ENCODE results near the gene LDLR.
"Not testable (repeated sequence)": the region's sequence is repeated elsewhere in the genome, so short reads cannot be mapped to it uniquely, and the experiment has no call there.

LDLR gene

DNA sequence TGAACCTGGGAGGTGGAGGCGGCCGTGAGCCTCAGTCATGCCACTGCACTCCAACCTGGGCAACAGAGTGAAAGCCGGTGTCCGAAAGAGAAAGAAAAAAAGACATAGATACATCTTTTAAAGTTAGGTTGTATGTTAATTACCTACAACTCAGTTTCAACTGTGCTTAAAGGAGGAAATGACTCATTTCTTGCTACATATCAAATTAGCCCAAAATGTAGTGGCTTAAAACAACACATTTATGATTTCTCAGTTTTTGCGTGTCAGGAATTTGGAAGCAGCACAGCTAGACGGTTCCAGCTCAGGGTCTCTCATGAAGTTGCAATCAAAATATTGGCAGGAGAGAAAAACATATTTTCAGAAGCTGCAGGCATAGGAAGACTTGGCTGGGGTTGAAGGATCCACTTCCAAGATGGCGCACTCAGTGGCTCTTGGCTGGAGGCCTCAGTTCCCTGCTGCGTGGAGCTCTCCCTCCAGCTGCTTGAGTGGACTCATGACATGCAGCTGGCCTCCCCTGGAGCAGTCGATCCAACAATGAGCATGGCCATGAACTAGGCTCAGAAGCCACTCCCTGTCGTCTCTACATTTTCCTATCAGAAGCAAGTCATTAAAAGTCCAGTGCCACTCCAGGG, 7.1 kb downstream of the LDLR start:
- H3K9me3 ChIP-seq (ENCODE audit: insufficient read depth, low read depth, low read length), result no peaks in the 10 kb centered on the region
- H3K27ac ChIP-seq (ENCODE audit: low read length), result no peak overlapping the region
- no peak overlapping the region for H3K4me3 ChIP-seq (ENCODE audit: low read length)
- H3K36me3 ChIP-seq (ENCODE audit: insufficient read depth, low read depth, low read length), result peaks cover 94% of the 10 kb centered on the region
- H3K4me1 ChIP-seq (ENCODE audit: insufficient read depth, low read length), result peaks cover 8% of the 10 kb centered on the region
- no peak overlapping the region for H3K9ac ChIP-seq (ENCODE audit: low read depth, low read length)
- no peaks in the 10 kb centered on the region for H3K27me3 ChIP-seq (ENCODE audit: insufficient read depth, low read length)

- not testable (repeated sequence) for H3K4me3 ChIP-seq (ENCODE audit: low read length); H3K27me3 ChIP-seq (ENCODE audit: insufficient read depth, low read length); H3K9me3 ChIP-seq (ENCODE audit: insufficient read depth, low read depth, low read length); H3K4me1 ChIP-seq (ENCODE audit: insufficient read depth, low read length); H3K27ac ChIP-seq (ENCODE audit: low read length); H3K9ac ChIP-seq (ENCODE audit: low read depth, low read length)
- peaks cover 94% of the 10 kb centered on the region for H3K36me3 ChIP-seq (ENCODE audit: insufficient read depth, low read depth, low read length)
These were observed 8.1 kb downstream of the LDLR start for GRCh38 chr19:11097367-11097766.

GRCh38 chr19:11098327-11098726, 9.1 kb downstream of the LDLR start:
- Histone ChIP-seq H3K4me1 (ENCODE audit: insufficient read depth, low read length) (no peaks in the 10 kb centered on the region), H3K9ac (ENCODE audit: low read depth, low read length) (no peak overlapping the region), H3K9me3 (ENCODE audit: insufficient read depth, low read depth, low read length) (no peaks in the 10 kb centered on the region), H3K36me3 (ENCODE audit: insufficient read depth, low read depth, low read length) (peaks cover 94% of the 10 kb centered on the region), H3K27ac (ENCODE audit: low read length) (no peak overlapping the region), H3K4me3 (ENCODE audit: low read length) (no peak overlapping the region), H3K27me3 (ENCODE audit: insufficient read depth, low read length) (no peaks in the 10 kb centered on the region)

DNA sequence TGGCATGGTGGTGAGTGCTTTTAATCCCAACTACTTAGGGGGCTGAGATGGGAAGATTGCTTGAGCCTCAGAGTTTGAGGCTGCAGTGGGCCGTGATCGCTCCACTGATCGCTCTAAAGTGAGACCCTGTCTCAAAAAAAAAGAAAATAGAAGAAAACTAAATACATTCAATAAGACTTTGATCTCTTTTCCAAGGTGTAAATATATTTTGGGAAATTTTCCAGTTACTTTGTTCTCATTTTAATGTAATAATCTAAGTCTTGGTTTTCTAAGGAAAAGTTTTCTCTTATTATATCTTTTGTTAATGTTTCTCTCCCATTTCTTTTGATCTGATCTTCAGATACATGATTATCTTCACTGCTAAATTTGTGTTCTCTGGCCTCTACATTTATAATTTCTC, 9.6 kb downstream of the LDLR start:
- peaks cover 94% of the 10 kb centered on the region for H3K36me3 ChIP-seq (ENCODE audit: insufficient read depth, low read depth, low read length)
- no peaks in the 10 kb centered on the region for H3K9me3 ChIP-seq (ENCODE audit: insufficient read depth, low read depth, low read length)
- no peak overlapping the region for H3K4me3 ChIP-seq (ENCODE audit: low read length)
- H3K27ac ChIP-seq (ENCODE audit: low read length), result no peak overlapping the region
- no peaks in the 10 kb centered on the region for H3K27me3 ChIP-seq (ENCODE audit: insufficient read depth, low read length)
- H3K9ac ChIP-seq (ENCODE audit: low read depth, low read length), result no peak overlapping the region
- no peaks in the 10 kb centered on the region for H3K4me1 ChIP-seq (ENCODE audit: insufficient read depth, low read length)

- no peaks in the 10 kb centered on the region for H3K9me3 ChIP-seq (ENCODE audit: insufficient read depth, low read depth, low read length)
- H3K27me3 ChIP-seq (ENCODE audit: insufficient read depth, low read length), result no peaks in the 10 kb centered on the region
- peaks cover 95% of the 10 kb centered on the region for H3K36me3 ChIP-seq (ENCODE audit: insufficient read depth, low read depth, low read length)
- no peak overlapping the region for H3K9ac ChIP-seq (ENCODE audit: low read depth, low read length)
- H3K4me1 ChIP-seq (ENCODE audit: insufficient read depth, low read length), result no peaks in the 10 kb centered on the region
- no peak overlapping the region for H3K4me3 ChIP-seq (ENCODE audit: low read length)
- H3K27ac ChIP-seq (ENCODE audit: low read length), result no peak overlapping the region
These were observed 10.8 kb downstream of the LDLR start for GRCh38 chr19:11100049-11100448.

- H3K27me3 ChIP-seq (ENCODE audit: insufficient read depth, low read length), result no peaks in the 10 kb centered on the region
These were observed 11.8 kb downstream of the LDLR start for GRCh38 chr19:11101057-11101456.

DNA sequence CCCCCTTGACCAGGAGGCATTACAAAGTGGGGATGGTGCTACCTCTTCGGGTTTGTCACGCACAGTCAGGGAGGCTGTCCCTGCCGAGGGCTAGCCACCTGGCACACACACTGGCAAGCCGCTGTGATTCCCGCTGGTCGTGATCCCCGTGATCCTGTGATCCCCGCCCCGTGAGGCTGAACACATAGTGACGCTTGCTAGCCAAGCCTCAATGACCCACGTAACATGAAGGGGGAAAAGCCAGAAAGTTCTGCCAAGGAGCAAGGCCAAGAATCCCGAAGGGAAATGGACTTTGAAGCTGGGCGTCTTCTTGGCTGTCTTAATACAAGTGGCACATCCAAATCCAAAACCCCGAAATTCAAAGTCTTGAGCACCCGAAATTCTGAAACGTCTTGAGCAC, 13.7 kb downstream of the LDLR start:
- Histone ChIP-seq H3K4me3 (ENCODE audit: low read length) (no peak overlapping the region), H3K36me3 (ENCODE audit: insufficient read depth, low read depth, low read length) (peaks cover 97% of the 10 kb centered on the region), H3K4me1 (ENCODE audit: insufficient read depth, low read length) (no peaks in the 10 kb centered on the region), H3K27ac (ENCODE audit: low read length) (no peak overlapping the region), H3K27me3 (ENCODE audit: insufficient read depth, low read length) (no peaks in the 10 kb centered on the region), H3K9ac (ENCODE audit: low read depth, low read length) (no peak overlapping the region), H3K9me3 (ENCODE audit: insufficient read depth, low read depth, low read length) (no peaks in the 10 kb centered on the region)

More at GRCh38 chr19:11101057-11101456, 11.8 kb downstream of the LDLR start:
- Histone ChIP-seq H3K4me1 (ENCODE audit: insufficient read depth, low read length) (no peaks in the 10 kb centered on the region), H3K4me3 (ENCODE audit: low read length) (no peak overlapping the region), H3K9me3 (ENCODE audit: insufficient read depth, low read depth, low read length) (no peaks in the 10 kb centered on the region), H3K36me3 (ENCODE audit: insufficient read depth, low read depth, low read length) (peaks cover 95% of the 10 kb centered on the region), H3K9ac (ENCODE audit: low read depth, low read length) (no peak overlapping the region), H3K27ac (ENCODE audit: low read length) (no peak overlapping the region)

DNA sequence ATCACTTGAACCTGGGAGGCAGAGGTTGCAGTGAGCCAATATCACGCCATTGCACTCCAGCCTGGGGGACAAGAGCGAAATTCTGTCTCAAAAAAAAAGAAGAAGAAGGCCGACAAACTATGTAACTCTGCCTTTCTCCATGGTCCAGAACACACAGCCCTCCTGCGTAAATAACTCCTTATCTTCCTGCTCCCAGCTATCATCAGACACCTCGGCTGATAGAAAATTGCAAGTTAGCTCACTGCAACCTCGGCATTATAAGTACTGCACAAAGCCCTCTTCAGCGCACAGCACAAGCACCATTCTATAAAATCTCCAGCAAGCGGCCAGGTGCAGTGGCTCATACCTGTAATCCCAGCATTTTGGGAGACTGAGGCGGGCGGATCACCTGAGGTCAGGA, 14.4 kb downstream of the LDLR start:
- not testable (repeated sequence) for H3K27me3 ChIP-seq (ENCODE audit: insufficient read depth, low read length); H3K9me3 ChIP-seq (ENCODE audit: insufficient read depth, low read depth, low read length); H3K9ac ChIP-seq (ENCODE audit: low read depth, low read length); H3K4me3 ChIP-seq (ENCODE audit: low read length); H3K27ac ChIP-seq (ENCODE audit: low read length); H3K4me1 ChIP-seq (ENCODE audit: insufficient read depth, low read length)
- H3K36me3 ChIP-seq (ENCODE audit: insufficient read depth, low read depth, low read length), result peaks cover 98% of the 10 kb centered on the region

DNA sequence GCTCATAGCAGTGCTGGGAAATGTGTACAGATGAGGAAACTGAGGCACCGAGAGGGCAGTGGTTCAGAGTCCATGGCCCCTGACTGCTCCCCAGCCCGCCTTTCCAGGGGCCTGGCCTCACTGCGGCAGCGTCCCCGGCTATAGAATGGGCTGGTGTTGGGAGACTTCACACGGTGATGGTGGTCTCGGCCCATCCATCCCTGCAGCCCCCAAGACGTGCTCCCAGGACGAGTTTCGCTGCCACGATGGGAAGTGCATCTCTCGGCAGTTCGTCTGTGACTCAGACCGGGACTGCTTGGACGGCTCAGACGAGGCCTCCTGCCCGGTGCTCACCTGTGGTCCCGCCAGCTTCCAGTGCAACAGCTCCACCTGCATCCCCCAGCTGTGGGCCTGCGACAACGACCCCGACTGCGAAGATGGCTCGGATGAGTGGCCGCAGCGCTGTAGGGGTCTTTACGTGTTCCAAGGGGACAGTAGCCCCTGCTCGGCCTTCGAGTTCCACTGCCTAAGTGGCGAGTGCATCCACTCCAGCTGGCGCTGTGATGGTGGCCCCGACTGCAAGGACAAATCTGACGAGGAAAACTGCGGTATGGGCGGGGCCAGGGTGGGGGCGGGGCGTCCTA, 15.9 kb downstream of the LDLR start:
- no peak overlapping the region for H3K27ac ChIP-seq (ENCODE audit: low read length)
- H3K9ac ChIP-seq (ENCODE audit: low read depth, low read length), result no peak overlapping the region
- H3K4me1 ChIP-seq (ENCODE audit: insufficient read depth, low read length), result no peaks in the 10 kb centered on the region
- no peak overlapping the region for H3K4me3 ChIP-seq (ENCODE audit: low read length)
- H3K9me3 ChIP-seq (ENCODE audit: insufficient read depth, low read depth, low read length), result no peaks in the 10 kb centered on the region
- peaks cover 98% of the 10 kb centered on the region for H3K36me3 ChIP-seq (ENCODE audit: insufficient read depth, low read depth, low read length)
- no peaks in the 10 kb centered on the region for H3K27me3 ChIP-seq (ENCODE audit: insufficient read depth, low read length)

GRCh38 chr19:11106477-11106876, 17.2 kb downstream of the LDLR start:
- Histone ChIP-seq H3K27me3 (ENCODE audit: insufficient read depth, low read length) (no peaks in the 10 kb centered on the region), H3K4me1 (ENCODE audit: insufficient read depth, low read length) (no peaks in the 10 kb centered on the region), H3K9me3 (ENCODE audit: insufficient read depth, low read depth, low read length) (no peaks in the 10 kb centered on the region), H3K4me3 (ENCODE audit: low read length) (no peak overlapping the region), H3K9ac (ENCODE audit: low read depth, low read length) (no peak overlapping the region), H3K27ac (ENCODE audit: low read length) (no peak overlapping the region), H3K36me3 (ENCODE audit: insufficient read depth, low read depth, low read length) (peaks cover 100% of the 10 kb centered on the region)

DNA sequence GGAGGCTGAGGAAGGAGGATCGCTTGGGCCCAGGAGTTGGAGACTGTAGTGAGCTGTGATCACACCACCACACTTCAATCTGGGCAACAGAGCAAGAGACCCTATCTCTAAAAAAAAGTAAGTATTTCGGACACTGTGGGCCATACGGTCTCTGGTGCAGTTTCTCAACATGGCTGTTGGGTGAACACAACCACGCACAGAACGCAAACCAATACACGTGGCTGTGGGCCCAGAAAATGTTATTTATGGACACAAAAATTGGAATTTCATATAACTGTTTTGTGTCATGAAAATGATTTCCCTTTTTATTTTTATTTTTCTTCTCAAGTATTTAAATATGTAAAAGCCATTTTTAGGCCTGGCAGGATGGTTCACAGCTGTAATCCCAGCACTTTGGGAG, 19.5 kb downstream of the LDLR start:
- H3K4me3 ChIP-seq (ENCODE audit: low read length), result no peak overlapping the region
- H3K36me3 ChIP-seq (ENCODE audit: insufficient read depth, low read depth, low read length), result peaks cover 100% of the 10 kb centered on the region
- H3K9ac ChIP-seq (ENCODE audit: low read depth, low read length), result no peak overlapping the region
- H3K4me1 ChIP-seq (ENCODE audit: insufficient read depth, low read length), result no peaks in the 10 kb centered on the region
- H3K9me3 ChIP-seq (ENCODE audit: insufficient read depth, low read depth, low read length), result no peaks in the 10 kb centered on the region
- no peaks in the 10 kb centered on the region for H3K27me3 ChIP-seq (ENCODE audit: insufficient read depth, low read length)
- H3K27ac ChIP-seq (ENCODE audit: low read length), result no peak overlapping the region

DNA sequence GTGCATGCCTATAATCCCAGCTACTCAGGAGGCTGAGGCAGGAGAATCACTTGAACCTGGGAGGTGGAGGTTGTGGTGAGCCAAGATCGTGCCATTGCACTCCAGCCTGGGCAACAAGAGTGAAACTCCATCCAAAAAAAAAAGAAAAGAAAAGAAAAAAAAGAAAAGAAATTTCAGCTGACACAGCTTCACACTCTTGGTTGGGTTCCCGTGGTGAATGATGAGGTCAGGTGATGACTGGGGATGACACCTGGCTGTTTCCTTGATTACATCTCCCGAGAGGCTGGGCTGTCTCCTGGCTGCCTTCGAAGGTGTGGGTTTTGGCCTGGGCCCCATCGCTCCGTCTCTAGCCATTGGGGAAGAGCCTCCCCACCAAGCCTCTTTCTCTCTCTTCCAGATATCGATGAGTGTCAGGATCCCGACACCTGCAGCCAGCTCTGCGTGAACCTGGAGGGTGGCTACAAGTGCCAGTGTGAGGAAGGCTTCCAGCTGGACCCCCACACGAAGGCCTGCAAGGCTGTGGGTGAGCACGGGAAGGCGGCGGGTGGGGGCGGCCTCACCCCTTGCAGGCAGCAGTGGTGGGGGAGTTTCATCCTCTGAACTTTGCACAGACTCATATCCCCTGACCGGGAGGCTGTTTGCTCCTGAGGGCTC, 22.0 kb downstream of the LDLR start:
- Histone ChIP-seq H3K27me3 (ENCODE audit: insufficient read depth, low read length) (no peaks in the 10 kb centered on the region), H3K4me1 (ENCODE audit: insufficient read depth, low read length) (no peaks in the 10 kb centered on the region), H3K27ac (ENCODE audit: low read length) (no peak overlapping the region), H3K9ac (ENCODE audit: low read depth, low read length) (no peak overlapping the region), H3K36me3 (ENCODE audit: insufficient read depth, low read depth, low read length) (peaks cover 100% of the 10 kb centered on the region), H3K9me3 (ENCODE audit: insufficient read depth, low read depth, low read length) (no peaks in the 10 kb centered on the region), H3K4me3 (ENCODE audit: low read length) (no peak overlapping the region)

All from iPS-20b (cell line).